SK-N-SH (cell line): Measurements from ENCODE around the gene DIS3L2. TPM values are rescaled to one million over a fixed set of nuclear protein-coding genes. Genes with fewer than 3 reads are reported as not detected.

Experiments
- CTCF ChIA-PET: fragments of 300-600, 350-600 bp; formaldehyde crosslinking; extraction: SDS; loops from one replicate; lab custom pipeline; 2021; lab: Yijun Ruan, JAX
- POLR2A ChIA-PET: fragments of 350-600 bp; sonication (Branson Sonifier 250); formaldehyde crosslinking; extraction: SDS; loops from one replicate; lab custom pipeline; 2020; ENCODE audit warnings: antibody characterized with exemption, inconsistent platforms; lab: Yijun Ruan, JAX
- DNase-seq: peaks from one replicate; pipeline ENCODE4 v3.0.0; 2012
- H2AFZ ChIP-seq: fragments of 200-600 bp; sonication (generic); 2 replicates; pipeline ENCODE4 v1.8.1; 2016; ENCODE audit warnings: antibody characterized with exemption, mild to moderate bottlenecking, low read depth
- H3F3A ChIP-seq: fragments of 200-600 bp; sonication (generic); replicated peaks from 2 replicates; pipeline ENCODE3; 2016; ENCODE audit warnings: antibody characterized with exemption, mild to moderate bottlenecking; ENCODE audit not compliant: insufficient read depth
- H3K27ac ChIP-seq, 2 experiments: fragments of 200-500 bp in 1 of 2; fragments of 200-600 bp in 1 of 2; sonication (Bioruptor generic) in 1 of 2; sonication (generic), shearing (Covaris generic) in 1 of 2; 2 replicates each; pipeline versions ENCODE4 v1.5.1 to v1.6.1; 2014 to 2016; ENCODE audit warnings: low read depth in 2 of 2, inconsistent platforms in 1 of 2, low read length in 1 of 2, mild to moderate bottlenecking in 1 of 2, mixed read lengths in 1 of 2
- H3K27me3 ChIP-seq: fragments of 200-600 bp; sonication (generic), shearing (Covaris generic); 2 replicates; pipeline ENCODE4 v1.6.1; 2016; ENCODE audit warnings: mixed run types; ENCODE audit not compliant: insufficient read depth
- H3K36me3 ChIP-seq, 2 experiments: fragments of 200-500 bp in 1 of 2; fragments of 200-600 bp in 1 of 2; sonication (Bioruptor generic) in 1 of 2; sonication (generic) in 1 of 2; replicated peaks in 1 of 2; 2 replicates each; pipeline versions ENCODE3 to v1.5.1; 2014 to 2016; ENCODE audit warnings: low read length in 1 of 2, mild to moderate bottlenecking in 1 of 2; ENCODE audit not compliant: insufficient read depth in 2 of 2, control insufficient read depth in 1 of 2
- H3K4me1 ChIP-seq, 2 experiments: fragments of 200-500 bp in 1 of 2; fragments of 200-600 bp in 1 of 2; sonication (Bioruptor generic) in 1 of 2; sonication (generic), shearing (Covaris generic) in 1 of 2; 2 replicates each; pipeline versions ENCODE4 v1.5.1 to v1.6.1; 2014 to 2016; ENCODE audit warnings: low read depth in 1 of 2, low read length in 1 of 2, mixed run types in 1 of 2; ENCODE audit not compliant: insufficient read depth in 2 of 2, control insufficient read depth in 1 of 2
- H3K4me2 ChIP-seq: fragments of 200-600 bp; sonication (generic), shearing (Covaris generic); 2 replicates; pipeline ENCODE4 v1.6.1; 2017; ENCODE audit warnings: mixed run types
- H3K4me3 ChIP-seq, 2 experiments: fragments of 200-500 bp in 1 of 2; fragments of 200-600 bp in 1 of 2; sonication (Bioruptor generic) in 1 of 2; sonication (generic), shearing (Covaris generic) in 1 of 2; 2 replicates each; pipeline versions ENCODE4 v1.5.1 to v1.8.1; 2014 to 2016; ENCODE audit warnings: low read depth in 2 of 2, inconsistent platforms in 1 of 2, low read length in 1 of 2, mild to moderate bottlenecking in 1 of 2, mixed read lengths in 1 of 2, moderate library complexity in 1 of 2
- H3K79me2 ChIP-seq: fragments of 200-600 bp; sonication (generic); 2 replicates; pipeline ENCODE4 v1.8.1; 2017; ENCODE audit warnings: mild to moderate bottlenecking; ENCODE audit not compliant: insufficient read depth
- H3K9ac ChIP-seq: fragments of 200-600 bp; sonication (generic); 2 replicates; pipeline ENCODE4 v1.6.1; 2017; ENCODE audit warnings: mixed run types
- H3K9me2 ChIP-seq: fragments of 200-600 bp; sonication (generic); 2 replicates; pipeline ENCODE4 v1.6.1; 2017; ENCODE audit warnings: mixed run types
- H3K9me3 ChIP-seq: fragments of 200-600 bp; sonication (generic); 2 replicates; pipeline ENCODE4 v1.6.1; 2017; ENCODE audit warnings: mixed run types, mild to moderate bottlenecking, moderate library complexity
- H4K20me1 ChIP-seq: fragments of 200-600 bp; sonication (generic); 2 replicates; pipeline ENCODE4 v1.6.1; 2017; ENCODE audit warnings: mild to moderate bottlenecking, mixed run types; ENCODE audit not compliant: insufficient read depth
- CHD2 ChIP-seq: fragments of 150-350 bp; IDR thresholded peaks from 2 replicates; pipeline ENCODE4 v1.6.1; 2018; ENCODE audit warnings: low read length; ENCODE audit not compliant: partially characterized antibody
- EZH2phosphoT487 ChIP-seq: fragments of 200-600 bp; sonication (generic); IDR thresholded peaks from 2 replicates; pipeline ENCODE4 v1.6.1; 2017; ENCODE audit warnings: low read depth, mixed run types, mild to moderate bottlenecking, antibody characterized with exemption, moderate library complexity, borderline replicate concordance
- IRF3 ChIP-seq: fragments of 150-350 bp; IDR thresholded peaks from 2 replicates; pipeline ENCODE4 v1.6.1; 2016; ENCODE audit warnings: mild to moderate bottlenecking, low read depth, low read length
- MEF2A ChIP-seq: IDR thresholded peaks from 2 replicates; pipeline ENCODE4 v1.4.0; 2012; ENCODE audit warnings: low read depth, borderline replicate concordance
- MXI1 ChIP-seq: IDR thresholded peaks from 2 replicates; pipeline ENCODE4 v1.6.1; 2012; ENCODE audit warnings: mild to moderate bottlenecking, low read depth, low read length, improper control_type of control experiment
- RCOR1 ChIP-seq: fragments of 150-350 bp; IDR thresholded peaks from 2 replicates; pipeline ENCODE4 v1.6.1; 2017; ENCODE audit warnings: antibody characterized with exemption, low read length
- REST ChIP-seq: IDR thresholded peaks from 2 replicates; pipeline ENCODE4 v1.6.1; 2012; ENCODE audit warnings: mild to moderate bottlenecking, low read depth, low read length, moderate library complexity
- SMC3 ChIP-seq: IDR thresholded peaks from 2 replicates; pipeline ENCODE4 v1.6.1; 2012; ENCODE audit warnings: low read depth, low read length, improper control_type of control experiment
- TEAD4 ChIP-seq: IDR thresholded peaks from 2 replicates; pipeline ENCODE4 v1.4.0; 2012; ENCODE audit warnings: mild to moderate bottlenecking, borderline replicate concordance; ENCODE audit not compliant: insufficient read depth
- USF1 ChIP-seq: IDR thresholded peaks from 2 replicates; pipeline ENCODE4 v1.4.0; 2012; ENCODE audit warnings: low read depth, borderline replicate concordance
- YY1 ChIP-seq: IDR thresholded peaks from 2 replicates; pipeline ENCODE4 v1.4.0; 2012; ENCODE audit warnings: low read depth, mild to moderate bottlenecking
- ZBTB33 ChIP-seq: IDR thresholded peaks from 2 replicates; pipeline ENCODE4 v1.4.0; 2012; ENCODE audit warnings: low read depth, borderline replicate concordance
- WGBS: methylation state at CpG from one replicate; pipeline ENCODE4 v1.1.6; 2017; ENCODE audit warnings: low lambda C conversion rate; 5-methylcytosine and 5-hydroxymethylcytosine counted together
- polyA plus RNA-seq, 3 experiments: library from polyadenylated mRNA; depleted of rRNA; stranded (reverse); fragments of >200 nt; gene quantifications; 2 replicates each; pipeline ENCODE4 v1.2.3, GENCODE V29; 2012

Gene DIS3L2
- polyA plus RNA-seq, 1 of the 3 experiments (the other 2 are of a cell fraction) = 17.9 TPM

GRCh38 chr2:232239951-232240681 lies 278.6 kb downstream of the DIS3L2 start:
- POLR2A ChIA-PET = no interaction called here
- Histone ChIP-seq H3K9me2 (no peaks in the 10 kb centered on the region), H3K4me2 (no peak overlapping the region), H4K20me1 (no peaks in the 10 kb centered on the region), H3K36me3 (peaks cover 0 to 14% of the 10 kb centered on the region in 2 experiments), H3K9me3 (no peaks in the 10 kb centered on the region), H2AFZ (no peak overlapping the region), H3K79me2 (no peaks in the 10 kb centered on the region), H3K4me1 (no peaks in the 10 kb centered on the region; a peak in 1 of 4 replicates), H3K27ac (no peak overlapping the region), H3K4me3 (no peak overlapping the region), H3K27me3 (no peaks in the 10 kb centered on the region), H3K9ac (no peak overlapping the region), H3F3A (no peaks in the 10 kb centered on the region)
- TF ChIP-seq USF1 = no peak
- no peak for TF ChIP-seq CHD2
- no peak for TF ChIP-seq RCOR1
- TF ChIP-seq SMC3 = no peak
- TF ChIP-seq YY1 = no peak
- TF ChIP-seq MXI1 = no peak
- no peak for TF ChIP-seq ZBTB33
- TF ChIP-seq EZH2phosphoT487 = no peak
- no peak for TF ChIP-seq TEAD4
- TF ChIP-seq MEF2A = no peak
- DNase-seq = no peak
- CTCF ChIA-PET = interaction anchor here (1.2 kb wide), 2 partner anchors 14 to 315 kb away, joined by 3 to 5 read pairs; no protein-coding TSS in a partner anchor
- 96% methylated on average over 6 of the region's 6 CpGs for WGBS

- no peak for DNase-seq
- CTCF ChIA-PET = interaction anchor here (1.2 kb wide), 2 partner anchors 99 to 315 kb away, joined by 3 to 4 read pairs; no protein-coding TSS in a partner anchor
- Histone ChIP-seq H3K79me2 (no peaks in the 10 kb centered on the region), H3K9ac (no peak overlapping the region), H2AFZ (no peak overlapping the region), H3F3A (no peaks in the 10 kb centered on the region), H3K9me3 (no peaks in the 10 kb centered on the region), H3K27ac (no peak overlapping the region), H4K20me1 (no peaks in the 10 kb centered on the region), H3K36me3 (peaks cover 0 to 14% of the 10 kb centered on the region in 2 experiments), H3K9me2 (no peaks in the 10 kb centered on the region), H3K4me2 (no peak overlapping the region), H3K4me3 (no peak overlapping the region), H3K27me3 (no peaks in the 10 kb centered on the region), H3K4me1 (no peaks in the 10 kb centered on the region; a peak in 1 of 4 replicates)
- WGBS = 98% methylated on average over 10 of the region's 10 CpGs
- POLR2A ChIA-PET = no interaction called here
- TF ChIP-seq IRF3 = no peak
- peak; percentile 59; the same call in 1 of the 2 replicates for TF ChIP-seq REST
Measured at GRCh38 chr2:232240906-232241305, 279.4 kb downstream of the DIS3L2 start.
